A673 (cell line): ENCODE data around the gene EYS. TPM values are rescaled to one million over a fixed set of nuclear protein-coding genes. Genes with fewer than 3 reads are reported as not detected.
A peak's percentile ranks its signal among the peaks of the same experiment; 100 is the strongest.

ENCODE experiments used
- BruUV-seq: library from RNA; stranded (reverse); fragments of 400-500 nt; replicated peaks from 2 replicates; lab custom pipeline; 2021; lab: Mats Ljungman, UMichigan
- CTCF ChIA-PET: fragments of 300-600 bp; sonication (Branson Sonifier 250); formaldehyde crosslinking; loops from one replicate; lab custom pipeline; 2022; ENCODE audit warnings: antibody characterized with exemption; lab: Charles Lee
- POLR2A ChIA-PET: fragments of 300-600 bp; sonication (Branson Sonifier 250); formaldehyde crosslinking; loops from one replicate; lab custom pipeline; 2022; ENCODE audit warnings: antibody characterized with exemption; ENCODE audit not compliant: low non-redundant PET; lab: Charles Lee
- DNase-seq: peaks from one replicate; pipeline ENCODE4 v3.0.0-alpha.2; 2015; ENCODE audit warnings: low spot score
- H3K27ac ChIP-seq: fragments of 200-600 bp; sonication (generic); 2 replicates; pipeline ENCODE4 v1.5.1; 2016; ENCODE audit warnings: mixed run types, low read depth, mild to moderate bottlenecking, mixed read lengths, antibody characterized with exemption, low read length; ENCODE audit not compliant: poor library complexity, severe bottlenecking
- H3K27me3 ChIP-seq: fragments of 200-600 bp; sonication (generic); replicated peaks from 2 replicates; pipeline ENCODE4 v1.6.1; 2017; ENCODE audit warnings: mixed run types, low read depth, mild to moderate bottlenecking, mixed read lengths, antibody characterized with exemption, low read length; ENCODE audit not compliant: insufficient read depth, poor library complexity
- H3K36me3 ChIP-seq: fragments of 200-600 bp; sonication (generic); 2 replicates; pipeline ENCODE4 v1.6.1; 2016; ENCODE audit warnings: mixed run types, mild to moderate bottlenecking, mixed read lengths, antibody characterized with exemption, low read length; ENCODE audit not compliant: insufficient read depth, poor library complexity, severe bottlenecking
- H3K4me1 ChIP-seq: fragments of 200-600 bp; sonication (generic); 2 replicates; pipeline ENCODE4 v1.6.1; 2017; ENCODE audit warnings: mixed run types, mild to moderate bottlenecking, mixed read lengths, antibody characterized with exemption, low read length; ENCODE audit not compliant: insufficient read depth, poor library complexity, severe bottlenecking
- H3K4me3 ChIP-seq: fragments of 200-600 bp; sonication (generic); 2 replicates; pipeline ENCODE4 v1.5.1; 2016; ENCODE audit warnings: low read depth, mixed run types, mild to moderate bottlenecking, mixed read lengths, low read length; ENCODE audit not compliant: poor library complexity, severe bottlenecking
- H3K9me3 ChIP-seq: fragments of 200-600 bp; sonication (generic); 2 replicates; pipeline ENCODE4 v1.6.1; 2016; ENCODE audit warnings: mixed run types, low read depth, mild to moderate bottlenecking, mixed read lengths, antibody characterized with exemption, low read length; ENCODE audit not compliant: poor library complexity, severe bottlenecking
- EZH2 ChIP-seq: fragments of 200-600 bp; sonication (generic); IDR thresholded peaks from 2 replicates; pipeline ENCODE4 v1.6.1; 2017; ENCODE audit warnings: borderline replicate concordance, low read depth, mild to moderate bottlenecking, mixed read lengths, antibody characterized with exemption, low read length; ENCODE audit not compliant: poor library complexity, severe bottlenecking
- intact Hi-C: fragments of 100-400 bp; cut with micrococcal nuclease; formaldehyde crosslinking; loops from one replicate; pipeline ENCODE4 v1.10.0; 2022; ENCODE audit not compliant: unreplicated experiment
- total RNA-seq: library from RNA; stranded (reverse); gene quantifications from 2 replicates; pipeline ENCODE4 v1.2.3, GENCODE V29; 2021
- TF ChIP-seq, protein P1 (sequence below): fragments of 300-800, 200-600 bp; sonication (generic); conservative IDR thresholded peaks from 2 replicates; pipeline ENCODE4 v1.5.1; 2017; ENCODE audit warnings: low read depth, mild to moderate bottlenecking, antibody characterized with exemption, low read length, moderate library complexity, mixed read lengths

The EYS gene
- total RNA-seq, 1 experiment from 2014 or later: 0.47 TPM

DNA sequence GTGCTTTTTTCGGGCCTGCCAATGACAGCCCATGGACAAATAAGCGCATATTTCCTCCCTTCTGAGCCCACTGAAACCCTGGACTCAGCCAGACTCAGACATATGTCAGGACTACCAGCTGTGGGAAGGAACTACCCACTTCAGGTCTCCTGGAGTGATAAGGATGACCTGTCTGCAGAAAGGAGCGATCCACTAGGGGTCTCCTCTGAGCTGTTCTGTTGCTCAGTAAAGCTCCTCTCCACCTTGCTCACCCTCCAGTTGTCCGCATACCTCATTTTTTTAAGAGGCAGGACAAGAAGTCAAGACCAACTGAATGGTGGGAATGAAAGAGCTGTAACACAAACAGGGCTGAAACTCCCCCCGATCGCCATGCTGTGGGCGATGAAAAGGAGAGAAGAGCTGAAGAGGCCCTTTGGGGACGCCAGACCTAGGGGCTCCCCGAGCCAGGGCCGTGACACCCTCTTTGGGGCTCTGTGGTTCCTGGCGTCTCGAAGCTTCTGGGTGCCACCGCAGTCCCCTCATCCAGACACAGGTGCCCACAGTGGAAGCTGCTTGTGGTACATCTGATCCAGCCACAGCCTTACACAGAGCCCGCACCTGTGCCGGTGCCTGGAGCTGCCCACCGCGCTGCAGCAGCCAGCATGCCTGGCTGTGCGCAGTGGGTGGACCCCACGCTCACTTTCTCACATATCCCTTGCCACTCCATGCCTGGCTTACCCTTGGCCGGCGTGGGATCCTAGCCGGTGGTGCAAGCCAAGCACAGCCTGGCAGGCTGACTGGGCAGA is 68.8 kb downstream of the EYS start:
- ChIA-PET POLR2A (no interaction called here), CTCF (no interaction called here)
- Histone ChIP-seq H3K36me3 (no peaks in the 10 kb centered on the region), H3K4me1 (no peaks in the 10 kb centered on the region), H3K27me3 (no peaks in the 10 kb centered on the region), H3K4me3 (no peak overlapping the region), H3K9me3 (no peaks in the 10 kb centered on the region), H3K27ac (no peak overlapping the region)
- no TSS peak for BruUV-seq
- intact Hi-C loops: no loop called here
- TF ChIP-seq EZH2: no peak
- TF ChIP-seq, protein P1, sequence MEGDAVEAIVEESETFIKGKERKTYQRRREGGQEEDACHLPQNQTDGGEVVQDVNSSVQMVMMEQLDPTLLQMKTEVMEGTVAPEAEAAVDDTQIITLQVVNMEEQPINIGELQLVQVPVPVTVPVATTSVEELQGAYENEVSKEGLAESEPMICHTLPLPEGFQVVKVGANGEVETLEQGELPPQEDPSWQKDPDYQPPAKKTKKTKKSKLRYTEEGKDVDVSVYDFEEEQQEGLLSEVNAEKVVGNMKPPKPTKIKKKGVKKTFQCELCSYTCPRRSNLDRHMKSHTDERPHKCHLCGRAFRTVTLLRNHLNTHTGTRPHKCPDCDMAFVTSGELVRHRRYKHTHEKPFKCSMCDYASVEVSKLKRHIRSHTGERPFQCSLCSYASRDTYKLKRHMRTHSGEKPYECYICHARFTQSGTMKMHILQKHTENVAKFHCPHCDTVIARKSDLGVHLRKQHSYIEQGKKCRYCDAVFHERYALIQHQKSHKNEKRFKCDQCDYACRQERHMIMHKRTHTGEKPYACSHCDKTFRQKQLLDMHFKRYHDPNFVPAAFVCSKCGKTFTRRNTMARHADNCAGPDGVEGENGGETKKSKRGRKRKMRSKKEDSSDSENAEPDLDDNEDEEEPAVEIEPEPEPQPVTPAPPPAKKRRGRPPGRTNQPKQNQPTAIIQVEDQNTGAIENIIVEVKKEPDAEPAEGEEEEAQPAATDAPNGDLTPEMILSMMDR: peak; percentile 42
- peak; percentile 13 for DNase-seq

- no TSS peak for BruUV-seq
- intact Hi-C loops: no loop called here
- ChIA-PET CTCF (no interaction called here), POLR2A (no interaction called here)
- no peaks in the 10 kb centered on the region for H3K9me3 ChIP-seq
- DNase-seq: no peak
- no peaks in the 10 kb centered on the region for H3K4me1 ChIP-seq
- TF ChIP-seq EZH2: no peak
- TF ChIP-seq, protein P1: no peak
- no peaks in the 10 kb centered on the region for H3K36me3 ChIP-seq
- H3K27me3 ChIP-seq: no peaks in the 10 kb centered on the region
- H3K27ac ChIP-seq: no peak overlapping the region
- H3K4me3 ChIP-seq: no peak overlapping the region
Observed at GRCh38 chr6:65637289-65638046, 69.6 kb downstream of the EYS start.

GRCh38 chr6:65633501-65633900 is 73.5 kb downstream of the EYS start:
- Histone ChIP-seq H3K4me3 (no peak overlapping the region), H3K36me3 (no peaks in the 10 kb centered on the region), H3K9me3 (no peaks in the 10 kb centered on the region), H3K27me3 (no peaks in the 10 kb centered on the region), H3K4me1 (no peaks in the 10 kb centered on the region), H3K27ac (no peak overlapping the region)
- CTCF ChIA-PET: no interaction called here
- intact Hi-C loops: no loop called here
- POLR2A ChIA-PET: no interaction called here
- DNase-seq: no peak
- no TSS peak for BruUV-seq
- no peak for TF ChIP-seq EZH2
- TF ChIP-seq, protein P1: no peak
